Measurements from ENCODE around the gene MAML3.
A peak's percentile ranks its signal among the peaks of the same experiment; 100 is the strongest.

The MAML3 gene

GRCh38 chr4:139768896-139769295 is 385.1 kb downstream of the MAML3 start:
- H2BK15ac ChIP-seq (ENCODE audit: low read length) = peak overlapping the region; percentile 30
- H3K23ac ChIP-seq (ENCODE audit: low read depth, low read length, poor library complexity) = no peak overlapping the region
- H3K4me1 ChIP-seq (ENCODE audit: control insufficient read depth in 2 of 2, insufficient read depth in 1 of 2, low read depth in 1 of 2, low read length in 2 of 2) = peaks cover 18 to 25% of the 10 kb centered on the region in 2 donors
- no peak overlapping the region for H3K14ac ChIP-seq (ENCODE audit: low read length)
- no peak overlapping the region for H4K91ac ChIP-seq (ENCODE audit: low read depth, low read length, poor library complexity)
- no CpG with 5 or more reads among the region's 4 CpGs for WGBS, 2 donors (ENCODE audit: extremely low coverage in 2 of 2, insufficient read length in 2 of 2, insufficient replicate concordance in 1 of 2)
- no peak overlapping the region for H3K4ac ChIP-seq (ENCODE audit: low read length)
- H3K4me2 ChIP-seq (ENCODE audit: insufficient read depth, low read length, poor library complexity, severe bottlenecking) = no peak overlapping the region
- H3K27ac ChIP-seq (replicated peaks; ENCODE audit: low read length) = no peak overlapping the region
- no peak overlapping the region for H3K9ac ChIP-seq (ENCODE audit: low read depth, low read length, poor library complexity)
- H3K4me3 ChIP-seq (ENCODE audit: low read length in 2 of 2) = no peak overlapping the region
- H2BK12ac ChIP-seq (ENCODE audit: low read length) = no peak overlapping the region
- H2AFZ ChIP-seq (ENCODE audit: low read length) = no peak overlapping the region
- no peaks in the 10 kb centered on the region for H3K36me3 ChIP-seq (replicated peaks in 1 of 2; ENCODE audit: control insufficient read depth in 2 of 2, insufficient read depth in 2 of 2, low read length in 2 of 2)
- H2BK5ac ChIP-seq (ENCODE audit: low read length) = no peak overlapping the region
- no peaks in the 10 kb centered on the region for H3K27me3 ChIP-seq (ENCODE audit: control insufficient read depth in 3 of 3, insufficient read depth in 3 of 3, low read depth in 1 of 3, low read length in 3 of 3)
- no peak overlapping the region for H4K8ac ChIP-seq (ENCODE audit: low read depth, low read length)
- H2AK5ac ChIP-seq (ENCODE audit: low read depth, low read length) = peak overlapping the region; percentile 72
- DNase-seq (ENCODE audit: low spot score) = no peak
- no peaks in the 10 kb centered on the region for H3K9me3 ChIP-seq (replicated peaks in 1 of 2; ENCODE audit: control insufficient read depth in 2 of 2, insufficient read depth in 1 of 2, low read depth in 1 of 2, low read length in 2 of 2)
- peak overlapping the region; percentile 31 for H3K18ac ChIP-seq (ENCODE audit: low read length)
- no peaks in the 10 kb centered on the region for H3K79me1 ChIP-seq (ENCODE audit: low read depth, low read length)
- H2BK120ac ChIP-seq (ENCODE audit: low read depth, low read length) = no peak overlapping the region

- Histone ChIP-seq H2BK120ac (ENCODE audit: low read depth, low read length) (no peak overlapping the region), H3K9me3 (replicated peaks in 1 of 2; ENCODE audit: control insufficient read depth in 2 of 2, insufficient read depth in 1 of 2, low read depth in 1 of 2, low read length in 2 of 2) (no peaks in the 10 kb centered on the region), H3K36me3 (replicated peaks in 1 of 2; ENCODE audit: control insufficient read depth in 2 of 2, insufficient read depth in 2 of 2, low read length in 2 of 2) (no peaks in the 10 kb centered on the region), H4K91ac (ENCODE audit: low read depth, low read length, poor library complexity) (no peak overlapping the region), H3K27ac (replicated peaks; ENCODE audit: low read length) (no peak overlapping the region), H2AK5ac (ENCODE audit: low read depth, low read length) (peak overlapping the region; percentile 72), H3K14ac (ENCODE audit: low read length) (no peak overlapping the region), H4K8ac (ENCODE audit: low read depth, low read length) (no peak overlapping the region), H3K18ac (ENCODE audit: low read length) (no peak overlapping the region), H3K23ac (ENCODE audit: low read depth, low read length, poor library complexity) (no peak overlapping the region), H3K4me1 (ENCODE audit: control insufficient read depth in 2 of 2, insufficient read depth in 1 of 2, low read depth in 1 of 2, low read length in 2 of 2) (peaks cover 18 to 29% of the 10 kb centered on the region in 2 donors), H3K79me1 (ENCODE audit: low read depth, low read length) (no peaks in the 10 kb centered on the region), H3K9ac (ENCODE audit: low read depth, low read length, poor library complexity) (no peak overlapping the region), H2BK5ac (ENCODE audit: low read length) (no peak overlapping the region), H3K4me3 (ENCODE audit: low read length in 2 of 2) (no peak overlapping the region), H3K4ac (ENCODE audit: low read length) (no peak overlapping the region), H2AFZ (ENCODE audit: low read length) (no peak overlapping the region), H3K27me3 (ENCODE audit: control insufficient read depth in 3 of 3, insufficient read depth in 3 of 3, low read depth in 1 of 3, low read length in 3 of 3) (no peaks in the 10 kb centered on the region), H2BK12ac (ENCODE audit: low read length) (no peak overlapping the region), H2BK15ac (ENCODE audit: low read length) (no peak overlapping the region), H3K4me2 (ENCODE audit: insufficient read depth, low read length, poor library complexity, severe bottlenecking) (no peak overlapping the region)
- no peak for DNase-seq (ENCODE audit: low spot score)
- no CpG with 5 or more reads among the region's 1 CpG for WGBS, 2 donors (ENCODE audit: extremely low coverage in 2 of 2, insufficient read length in 2 of 2, insufficient replicate concordance in 1 of 2)
Observed at GRCh38 chr4:139768366-139768765, 385.6 kb downstream of the MAML3 start.

- H3K36me3 ChIP-seq (replicated peaks in 1 of 2; ENCODE audit: control insufficient read depth in 2 of 2, insufficient read depth in 2 of 2, low read length in 2 of 2) = no peaks in the 10 kb centered on the region
- H3K4me2 ChIP-seq (ENCODE audit: insufficient read depth, low read length, poor library complexity, severe bottlenecking) = no peak overlapping the region
- no peak overlapping the region for H2AK5ac ChIP-seq (ENCODE audit: low read depth, low read length)
- H2BK12ac ChIP-seq (ENCODE audit: low read length) = no peak overlapping the region
- no peak overlapping the region for H2BK15ac ChIP-seq (ENCODE audit: low read length)
- no peak for DNase-seq (ENCODE audit: low spot score)
- peaks cover 22 to 29% of the 10 kb centered on the region in 2 donors for H3K4me1 ChIP-seq (ENCODE audit: control insufficient read depth in 2 of 2, insufficient read depth in 1 of 2, low read depth in 1 of 2, low read length in 2 of 2)
- H3K79me1 ChIP-seq (ENCODE audit: low read depth, low read length) = no peaks in the 10 kb centered on the region
- no peak overlapping the region for H2BK120ac ChIP-seq (ENCODE audit: low read depth, low read length)
- no peak overlapping the region for H3K4ac ChIP-seq (ENCODE audit: low read length)
- no peaks in the 10 kb centered on the region for H3K9me3 ChIP-seq (replicated peaks in 1 of 2; ENCODE audit: control insufficient read depth in 2 of 2, insufficient read depth in 1 of 2, low read depth in 1 of 2, low read length in 2 of 2)
- H3K14ac ChIP-seq (ENCODE audit: low read length) = no peak overlapping the region
- no peak overlapping the region for H3K4me3 ChIP-seq (ENCODE audit: low read length in 2 of 2)
- no peak overlapping the region for H4K8ac ChIP-seq (ENCODE audit: low read depth, low read length)
- no peak overlapping the region for H2BK5ac ChIP-seq (ENCODE audit: low read length)
- H2AFZ ChIP-seq (ENCODE audit: low read length) = no peak overlapping the region
- no peak overlapping the region for H3K27ac ChIP-seq (replicated peaks; ENCODE audit: low read length)
- no peak overlapping the region for H3K9ac ChIP-seq (ENCODE audit: low read depth, low read length, poor library complexity)
- H4K91ac ChIP-seq (ENCODE audit: low read depth, low read length, poor library complexity) = no peak overlapping the region
- H3K27me3 ChIP-seq (ENCODE audit: control insufficient read depth in 3 of 3, insufficient read depth in 3 of 3, low read depth in 1 of 3, low read length in 3 of 3) = no peaks in the 10 kb centered on the region
- H3K18ac ChIP-seq (ENCODE audit: low read length) = no peak overlapping the region
- no peak overlapping the region for H3K23ac ChIP-seq (ENCODE audit: low read depth, low read length, poor library complexity)
Observed at GRCh38 chr4:139767585-139767984, 386.4 kb downstream of the MAML3 start.

DNA sequence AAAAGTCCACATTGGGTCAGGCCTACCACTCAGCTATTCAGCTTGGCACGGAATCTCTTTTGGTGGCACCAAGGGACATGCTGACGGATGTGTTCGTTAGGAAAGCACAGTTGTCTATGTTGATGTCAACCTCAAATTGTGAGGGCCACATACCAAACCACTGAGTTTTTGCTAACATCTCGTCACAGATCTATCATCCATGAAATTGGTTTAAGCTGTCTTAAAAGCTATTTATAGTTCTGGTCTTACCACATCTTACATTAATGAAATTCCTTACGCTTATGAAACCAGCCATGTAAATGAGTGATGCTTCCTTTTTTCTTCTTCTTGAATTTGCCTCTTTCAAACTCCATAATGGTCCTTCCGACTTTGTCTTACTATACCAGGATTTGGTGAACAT is 386.8 kb downstream of the MAML3 start:
- Histone ChIP-seq H3K9me3 (replicated peaks in 1 of 2; ENCODE audit: control insufficient read depth in 2 of 2, insufficient read depth in 1 of 2, low read depth in 1 of 2, low read length in 2 of 2) (no peaks in the 10 kb centered on the region), H2AK5ac (ENCODE audit: low read depth, low read length) (no peak overlapping the region), H3K79me1 (ENCODE audit: low read depth, low read length) (no peaks in the 10 kb centered on the region), H3K4me3 (ENCODE audit: low read length in 2 of 2) (no peak overlapping the region), H3K4me1 (ENCODE audit: control insufficient read depth in 2 of 2, insufficient read depth in 1 of 2, low read depth in 1 of 2, low read length in 2 of 2) (peaks cover 23 to 29% of the 10 kb centered on the region in 2 donors), H2BK120ac (ENCODE audit: low read depth, low read length) (no peak overlapping the region), H3K18ac (ENCODE audit: low read length) (no peak overlapping the region), H4K8ac (ENCODE audit: low read depth, low read length) (no peak overlapping the region), H3K9ac (ENCODE audit: low read depth, low read length, poor library complexity) (no peak overlapping the region), H2AFZ (ENCODE audit: low read length) (no peak overlapping the region), H3K4ac (ENCODE audit: low read length) (no peak overlapping the region), H4K91ac (ENCODE audit: low read depth, low read length, poor library complexity) (no peak overlapping the region), H3K4me2 (ENCODE audit: insufficient read depth, low read length, poor library complexity, severe bottlenecking) (no peak overlapping the region), H3K23ac (ENCODE audit: low read depth, low read length, poor library complexity) (no peak overlapping the region), H2BK5ac (ENCODE audit: low read length) (no peak overlapping the region), H3K36me3 (replicated peaks in 1 of 2; ENCODE audit: control insufficient read depth in 2 of 2, insufficient read depth in 2 of 2, low read length in 2 of 2) (no peaks in the 10 kb centered on the region), H3K27me3 (ENCODE audit: control insufficient read depth in 3 of 3, insufficient read depth in 3 of 3, low read depth in 1 of 3, low read length in 3 of 3) (no peaks in the 10 kb centered on the region), H2BK12ac (ENCODE audit: low read length) (no peak overlapping the region), H3K27ac (replicated peaks; ENCODE audit: low read length) (no peak overlapping the region), H2BK15ac (ENCODE audit: low read length) (no peak overlapping the region), H3K14ac (ENCODE audit: low read length) (no peak overlapping the region)
- WGBS, 2 donors (ENCODE audit: extremely low coverage in 2 of 2, insufficient read length in 2 of 2, insufficient replicate concordance in 1 of 2) = no CpG with 5 or more reads among the region's 6 CpGs
- no peak for DNase-seq (ENCODE audit: low spot score)
